HCT116 (cell line): ENCODE data around the gene PCNT.

Experiments used
- CTCF ChIP-seq, 3 experiments: fragments of 200-600 bp in 1 of 3; sonication (generic) in 1 of 3; IDR thresholded peaks in 2 of 3; conservative IDR thresholded peaks in 1 of 3; 2 replicates each; pipeline ENCODE4 v1.5.1; 2012 to 2017; ENCODE audit warnings: low read depth in 2 of 3, low read length in 2 of 3, antibody characterized with exemption in 1 of 3, borderline replicate concordance in 1 of 3, control low read depth in 1 of 3, mild to moderate bottlenecking in 1 of 3, mixed read lengths in 1 of 3, mixed run types in 1 of 3, moderate library complexity in 1 of 3; ENCODE audit not compliant: insufficient read depth in 1 of 3
- EZH2 ChIP-seq: fragments of 200-600 bp; sonication (generic); IDR thresholded peaks from 2 replicates; pipeline ENCODE4 v1.6.1; 2017; ENCODE audit warnings: antibody characterized with exemption, mixed run types
- POLR2A ChIP-seq: IDR thresholded peaks from 2 replicates; pipeline ENCODE4 v1.7.0; 2011; ENCODE audit warnings: borderline replicate concordance; ENCODE audit not compliant: insufficient read depth, insufficient read length; ENCODE audit errors: extremely low read depth
- POLR2AphosphoS5 ChIP-seq: IDR thresholded peaks from 2 replicates; pipeline ENCODE4 v1.6.1; 2011; ENCODE audit warnings: mild to moderate bottlenecking, low read depth, low read length, moderate library complexity
- RAD21 ChIP-seq: IDR thresholded peaks from 2 replicates; pipeline ENCODE4 v1.6.1; 2012; ENCODE audit warnings: low read depth, mild to moderate bottlenecking
- YY1 ChIP-seq: IDR thresholded peaks from 2 replicates; pipeline ENCODE4 v1.6.1; 2011; ENCODE audit warnings: low read length, low read depth, moderate library complexity, mild to moderate bottlenecking; ENCODE audit not compliant: insufficient replicate concordance; ENCODE audit errors: extremely low read depth

GRCh38 chr21:46399686-46400085, 75.7 kb downstream of the PCNT start:
- TF ChIP-seq EZH2 (no peak), POLR2AphosphoS5 (no peak), POLR2A (no peak), YY1 (no peak), RAD21 (no peak), CTCF (IDR thresholded peaks at IDR 0.05 in 2 of 3, conservative IDR thresholded peaks at IDR 0.05 in 1 of 3; ENCODE audit: borderline replicate concordance in 1 of 3, insufficient read depth in 1 of 3, low read depth in 2 of 3, low read length in 2 of 3) (no peak)
